Limb (tissue), 2 donors: Measurements from ENCODE around the gene DCDC2B.

Source experiments
- DNase-seq, 2 donors: peaks; one replicate each; pipeline ENCODE4 v3.0.0-alpha.2; 2016; ENCODE audit errors: extremely low spot score in 2 of 2

The DCDC2B gene

DNA sequence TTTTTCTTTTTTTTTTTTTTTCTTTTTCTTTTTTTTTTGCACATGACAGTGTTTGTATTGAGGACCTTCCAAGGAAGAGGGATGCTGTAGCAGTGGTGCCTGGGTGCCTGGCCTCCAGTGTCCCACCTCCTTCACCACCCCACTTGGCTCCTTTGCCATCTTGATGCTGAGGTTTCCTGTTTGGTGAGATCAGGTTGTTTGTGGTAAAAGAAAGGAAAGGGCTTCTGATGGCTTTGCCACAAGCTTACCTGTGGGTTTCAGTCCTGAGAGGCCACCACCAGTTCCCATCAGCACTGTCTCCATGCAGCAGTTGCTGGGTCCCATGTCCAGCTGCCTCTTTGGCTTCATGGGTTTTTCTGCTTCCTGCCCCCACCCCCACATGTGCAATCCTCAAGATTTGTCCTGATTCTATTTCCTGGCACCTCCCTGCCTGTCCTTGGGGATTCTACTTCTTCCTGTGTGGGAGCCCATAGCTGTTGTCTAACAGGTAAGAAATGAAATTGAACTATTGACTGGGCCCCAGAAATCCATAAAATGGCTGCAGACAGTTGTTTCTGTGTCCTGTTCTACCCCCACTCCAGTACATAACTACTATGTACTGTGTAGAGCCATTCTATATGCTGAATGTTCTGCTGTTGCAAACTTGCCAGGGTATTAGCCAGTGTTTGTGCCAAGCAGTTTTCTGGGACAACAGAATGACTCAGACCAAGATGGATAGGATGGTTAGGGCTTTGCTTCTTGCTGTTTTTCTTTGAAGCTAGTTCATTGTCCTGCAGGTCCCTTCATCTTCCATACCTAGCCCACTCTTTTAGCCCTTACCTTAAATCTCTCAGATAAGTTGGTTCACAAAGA, 12.7 kb upstream of the DCDC2B start:
- no peak for DNase-seq

DNA sequence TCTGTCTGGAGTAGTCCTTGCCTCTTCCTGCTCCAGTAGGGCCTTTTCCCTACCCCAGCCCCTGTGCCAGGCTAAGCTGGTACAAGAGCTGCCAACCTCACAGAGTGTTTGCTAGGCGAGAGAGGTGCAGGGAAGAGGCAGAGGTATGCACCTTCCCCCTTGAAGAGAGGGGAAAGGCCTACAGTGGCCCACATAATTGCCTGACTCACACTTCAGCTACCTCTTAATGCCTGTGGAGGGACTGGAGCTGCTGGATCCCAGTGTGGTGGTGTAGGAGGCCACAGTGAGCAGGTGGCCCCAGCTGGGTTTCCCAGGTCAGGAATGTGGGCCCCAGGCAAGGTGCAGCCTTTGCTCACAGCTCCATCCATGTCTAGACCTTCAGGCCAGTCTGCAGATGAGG, 11.8 kb upstream of the DCDC2B start:
- DNase-seq, result peak in 1 of 2 donors; percentile 27

DNA sequence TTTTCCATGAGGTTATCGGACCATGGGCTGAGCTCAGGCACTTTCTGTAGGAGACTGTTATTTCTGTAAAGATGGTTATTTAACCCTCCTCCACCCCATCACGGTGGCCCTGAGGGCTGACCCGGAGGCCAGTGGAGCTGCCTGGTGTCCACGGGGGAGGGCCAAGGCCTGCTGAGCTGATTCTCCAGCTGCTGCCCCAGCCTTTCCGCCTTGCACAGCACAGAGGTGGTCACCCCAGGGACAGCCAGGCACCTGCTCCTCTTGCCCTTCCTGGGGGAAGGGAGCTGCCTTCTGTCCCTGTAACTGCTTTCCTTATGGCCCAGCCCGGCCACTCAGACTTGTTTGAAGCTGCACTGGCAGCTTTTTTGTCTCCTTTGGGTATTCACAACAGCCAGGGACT, 11.1 kb upstream of the DCDC2B start:
- peak in 1 of 2 donors; percentile 35 for DNase-seq

DNA sequence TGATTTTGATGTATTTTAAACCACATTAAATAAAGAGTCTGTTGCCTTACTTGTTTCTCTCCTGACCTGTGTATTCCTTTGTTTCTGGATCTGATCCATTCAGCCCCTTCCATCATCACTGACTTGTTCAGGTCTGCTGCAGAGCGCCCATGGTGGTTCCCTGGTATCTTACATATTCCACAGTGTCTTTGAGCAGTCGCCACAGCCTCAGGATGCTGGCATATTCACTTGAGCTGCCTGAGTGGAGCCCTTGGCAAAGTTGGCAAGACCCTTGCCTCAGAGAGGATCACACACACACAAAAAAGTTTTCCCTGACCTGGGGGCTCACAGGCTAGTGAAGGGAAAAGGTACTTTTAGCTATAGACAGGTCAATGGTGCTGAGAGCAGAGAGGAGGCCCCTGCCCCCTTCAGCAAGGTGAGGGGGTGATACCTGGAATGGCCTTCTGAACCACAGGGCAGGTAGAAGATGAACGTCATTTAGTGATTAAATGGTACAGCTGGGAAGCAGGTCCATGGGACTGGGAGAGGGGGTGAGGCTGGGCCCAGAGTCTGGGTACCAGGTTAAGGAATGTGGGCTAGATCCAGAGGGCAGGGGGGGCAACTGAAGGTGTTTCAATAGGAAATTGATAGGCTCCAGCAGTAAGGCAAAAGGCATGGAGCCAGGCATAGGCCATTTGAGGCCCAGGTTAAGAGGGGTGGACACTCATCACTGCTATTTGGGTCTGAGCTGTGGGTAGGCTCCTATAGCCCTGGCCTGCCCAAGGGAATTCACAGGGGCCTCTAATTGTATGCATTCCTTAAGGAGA, 10.4 kb upstream of the DCDC2B start:
- DNase-seq, result no peak

DNA sequence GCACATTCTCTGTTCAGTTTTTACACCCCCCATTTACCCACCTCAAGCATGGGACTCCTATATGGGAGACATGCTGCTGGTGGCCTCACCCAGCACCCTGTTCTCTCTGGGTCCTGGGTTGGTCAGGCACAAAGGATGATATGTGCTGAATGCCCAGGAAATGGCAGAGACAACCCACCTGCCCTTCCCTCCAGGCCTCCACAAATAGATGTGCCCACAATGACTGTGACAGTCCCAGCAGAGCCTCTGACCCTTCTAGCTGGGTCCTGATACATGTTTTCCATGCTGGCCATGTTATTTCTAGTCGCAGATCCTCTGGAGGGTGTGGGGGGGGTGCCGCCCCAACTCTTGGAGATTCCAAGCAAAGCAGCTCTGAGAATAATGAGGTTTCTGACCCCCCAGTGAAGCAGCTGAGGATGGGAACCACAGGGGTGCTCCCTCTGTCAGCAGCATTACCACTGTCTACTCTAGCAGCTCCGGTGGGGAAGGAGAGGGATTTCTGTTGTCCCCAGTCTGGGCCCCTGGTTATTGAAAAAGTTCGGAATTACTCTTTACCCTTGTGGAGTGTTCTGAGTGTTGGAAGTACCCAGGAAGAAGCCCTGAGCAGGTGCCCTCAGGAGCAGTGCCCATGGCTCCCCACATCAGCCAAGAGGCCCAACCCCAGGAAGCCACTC, 9.7 kb upstream of the DCDC2B start:
- peak in 1 of 2 donors; percentile 27 for DNase-seq

DNA sequence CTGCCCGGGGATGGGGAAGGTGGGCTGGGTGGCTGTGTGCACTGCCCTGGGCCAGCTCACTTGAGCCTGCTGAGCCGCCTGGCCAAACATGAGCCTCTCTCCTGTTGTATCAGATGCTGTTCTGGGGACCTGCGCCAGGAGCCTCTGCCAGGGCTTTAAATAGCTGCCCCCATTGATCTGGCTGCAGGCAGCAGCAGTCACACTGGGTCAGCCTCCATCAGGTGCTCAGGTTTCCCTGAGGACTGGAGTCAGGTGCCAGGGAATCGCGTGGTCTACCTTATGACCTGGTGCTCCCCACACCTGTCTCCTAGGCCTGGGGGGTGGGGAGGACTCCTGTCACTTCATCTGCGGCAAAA, 9.2 kb upstream of the DCDC2B start:
- peak in 1 of 2 donors; percentile 48 for DNase-seq

DNA sequence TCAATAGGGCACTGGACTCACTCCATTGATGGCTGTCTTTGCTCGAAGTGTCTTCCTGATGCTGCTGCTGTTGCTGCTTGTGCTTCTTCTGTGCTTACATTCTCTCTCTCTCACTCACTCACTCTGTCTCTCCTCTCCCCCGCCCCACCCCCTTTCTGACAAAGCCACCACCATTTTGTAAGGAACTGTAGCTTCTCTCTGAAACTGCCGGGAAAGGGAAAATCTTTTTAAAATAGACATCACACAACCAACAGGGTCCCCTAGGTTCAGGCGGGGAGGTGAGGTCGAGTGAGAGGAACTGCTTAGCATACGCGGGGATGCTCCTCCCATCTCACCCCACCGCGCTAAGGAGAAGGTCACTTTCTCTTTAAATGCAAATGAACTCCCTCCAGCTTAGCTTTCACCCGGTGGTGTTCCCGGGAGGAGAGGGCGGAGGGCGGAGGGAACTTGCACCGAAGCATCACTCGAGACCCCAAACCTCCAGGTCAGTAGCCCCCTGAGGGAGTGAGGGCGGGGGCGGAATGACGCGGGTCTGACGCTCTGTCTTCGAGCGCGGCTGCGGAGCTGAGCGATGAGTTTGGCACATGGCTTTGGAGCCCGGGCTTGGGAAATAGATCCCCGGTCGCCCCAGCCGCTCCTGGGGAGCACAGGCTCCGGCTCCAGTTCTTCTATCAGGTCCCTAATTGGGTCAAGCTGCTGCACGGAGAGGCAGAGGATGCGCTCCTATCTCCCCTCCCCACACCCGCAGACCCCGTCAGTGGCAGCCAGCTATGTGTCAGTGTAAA, 8.5 kb upstream of the DCDC2B start, which contains the start of gene CCDC28B:
Gene CCDC28B, plus strand, starts transcription at position 370 of the 785 bp plus-strand sequence. CDS start 1,341 bp downstream, outside the sequence.
- DNase-seq, result peak; percentile 55 to 88

DNA sequence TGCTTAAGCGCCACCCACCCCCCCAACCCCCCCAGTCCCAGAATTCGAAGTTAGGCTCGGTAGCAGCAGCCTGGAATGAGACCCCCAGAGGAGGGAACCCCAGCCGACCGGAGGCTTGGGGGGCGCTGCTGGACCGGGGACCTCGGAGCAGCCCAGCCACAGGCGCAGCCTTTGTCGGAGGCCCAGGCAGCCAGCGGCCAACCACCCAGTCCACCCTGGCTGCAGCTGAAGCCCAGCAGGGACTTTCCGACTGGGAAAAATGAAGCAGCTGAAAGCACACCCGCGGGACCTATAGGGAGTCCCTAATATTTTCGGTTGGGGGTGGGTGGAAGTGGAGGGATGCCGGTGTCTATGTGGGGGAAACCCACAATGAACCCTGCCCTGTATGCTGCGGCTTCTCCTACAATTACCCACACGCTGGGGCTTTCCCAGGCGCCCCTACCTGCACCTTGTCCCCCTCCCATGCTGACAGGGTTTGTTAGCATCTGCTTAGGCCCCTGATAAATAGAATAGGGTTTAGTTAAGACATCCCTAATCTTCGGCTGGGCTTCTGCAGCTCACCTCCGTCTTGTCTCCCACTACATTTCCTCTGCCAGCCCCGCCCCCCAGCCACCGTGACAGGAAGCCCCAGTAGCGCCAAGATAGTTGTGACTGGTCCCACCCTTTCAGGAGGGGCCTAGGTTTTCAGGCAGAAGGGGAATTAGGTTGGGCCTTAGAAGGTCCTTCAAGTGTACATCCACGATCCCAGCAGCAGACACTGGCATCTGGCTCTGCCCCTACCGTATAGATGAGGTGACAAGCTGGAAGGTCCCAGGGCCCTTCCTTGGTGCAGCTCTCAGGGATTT, 7.7 kb upstream of the DCDC2B start:
- peak; percentile 38 to 75 for DNase-seq

DNA sequence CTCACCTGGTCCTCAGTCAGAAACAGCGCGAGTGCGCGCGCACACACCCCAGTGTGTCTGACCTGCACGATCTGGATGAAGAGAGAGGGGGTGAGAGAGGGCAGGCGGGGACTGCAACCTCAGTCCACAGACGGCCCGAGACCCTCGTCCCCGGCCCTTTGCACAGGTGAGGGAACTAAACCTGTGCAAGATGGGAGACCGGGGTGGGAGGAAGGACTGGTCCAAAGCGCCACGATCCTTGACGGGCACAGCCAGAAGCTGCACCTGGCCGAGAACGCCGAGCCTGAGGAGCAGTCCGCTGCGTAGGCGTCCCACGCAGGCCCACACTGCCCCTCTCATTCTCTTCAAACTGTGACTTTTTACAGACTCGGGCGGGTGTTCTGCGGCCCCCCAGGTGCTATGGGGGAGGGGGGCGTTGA, 3.9 kb upstream of the DCDC2B start:
- no peak for DNase-seq

DNA sequence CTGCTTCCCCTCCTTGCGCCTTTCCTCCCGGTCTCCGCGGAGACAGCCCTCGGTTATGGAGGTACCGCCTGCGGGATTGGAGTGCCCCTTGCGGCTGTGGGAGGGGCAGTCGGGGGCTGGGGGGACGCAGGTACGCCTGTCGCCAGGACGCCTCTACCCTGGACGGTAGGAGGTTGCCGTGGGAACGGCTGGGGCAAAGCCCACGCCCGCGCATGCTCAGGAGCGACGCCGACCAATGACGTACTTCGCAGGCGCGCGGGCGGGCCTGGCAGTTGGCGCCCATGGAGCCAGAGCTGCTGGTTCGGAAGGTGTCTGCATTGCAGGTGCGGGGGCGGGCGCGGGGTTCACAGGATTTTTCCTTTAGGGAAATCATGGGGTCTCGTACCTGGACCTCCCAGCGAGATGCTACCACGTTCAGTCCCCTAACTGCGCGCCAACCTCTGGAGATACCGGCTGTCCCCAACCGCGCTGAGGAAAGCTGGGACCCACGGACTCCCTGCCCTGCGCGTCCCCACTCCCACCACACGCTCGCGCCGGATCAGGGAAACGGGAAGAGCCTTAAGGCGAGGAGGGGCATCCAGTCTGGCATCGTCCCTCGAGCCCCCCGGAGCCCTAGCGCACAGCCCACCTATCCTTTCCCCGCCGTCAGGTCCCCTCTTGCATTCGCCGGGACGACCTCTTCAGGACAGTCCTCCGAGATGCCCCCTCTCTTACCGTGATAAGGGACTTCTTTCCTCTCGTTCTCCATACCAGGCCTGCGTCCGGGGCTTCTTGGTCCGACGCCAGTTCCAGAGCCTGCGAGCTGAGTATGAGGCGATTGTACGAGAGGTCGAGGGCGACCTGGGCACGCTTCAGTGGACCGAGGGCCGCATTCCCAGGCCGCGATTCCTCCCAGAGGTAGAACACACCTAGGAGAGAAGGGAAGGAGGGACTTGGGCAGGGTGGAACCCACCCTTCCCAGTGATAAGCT, 3.2 kb upstream of the DCDC2B start, which contains the start of gene IQCC:
Gene IQCC, plus strand, starts transcription at position 271 of the 970 bp plus-strand sequence. Its CDS starts 11 bp downstream, at position 282.
- DNase-seq, result peak; percentile 83 to 93

DNA sequence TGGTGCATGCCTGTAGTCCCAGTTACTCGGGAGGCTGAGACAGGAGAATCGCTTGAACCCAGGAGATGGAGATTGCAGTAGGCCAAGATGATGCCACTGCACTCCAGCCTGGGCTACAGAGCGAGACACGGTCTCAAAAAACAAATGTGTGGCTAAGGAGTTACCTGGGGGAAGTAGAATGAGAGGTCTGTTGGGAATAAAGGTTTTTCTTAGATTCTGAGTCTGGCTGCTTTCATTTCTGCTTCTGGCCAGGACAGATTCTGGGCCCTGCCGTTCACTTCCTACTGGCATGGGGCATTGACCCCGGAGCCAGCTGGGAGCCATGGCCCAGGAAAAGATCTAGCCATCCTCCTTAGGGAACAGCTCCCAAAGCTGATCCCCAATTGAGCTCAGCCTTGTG, 420 bp upstream of the DCDC2B start:
- DNase-seq, result no peak

DNA sequence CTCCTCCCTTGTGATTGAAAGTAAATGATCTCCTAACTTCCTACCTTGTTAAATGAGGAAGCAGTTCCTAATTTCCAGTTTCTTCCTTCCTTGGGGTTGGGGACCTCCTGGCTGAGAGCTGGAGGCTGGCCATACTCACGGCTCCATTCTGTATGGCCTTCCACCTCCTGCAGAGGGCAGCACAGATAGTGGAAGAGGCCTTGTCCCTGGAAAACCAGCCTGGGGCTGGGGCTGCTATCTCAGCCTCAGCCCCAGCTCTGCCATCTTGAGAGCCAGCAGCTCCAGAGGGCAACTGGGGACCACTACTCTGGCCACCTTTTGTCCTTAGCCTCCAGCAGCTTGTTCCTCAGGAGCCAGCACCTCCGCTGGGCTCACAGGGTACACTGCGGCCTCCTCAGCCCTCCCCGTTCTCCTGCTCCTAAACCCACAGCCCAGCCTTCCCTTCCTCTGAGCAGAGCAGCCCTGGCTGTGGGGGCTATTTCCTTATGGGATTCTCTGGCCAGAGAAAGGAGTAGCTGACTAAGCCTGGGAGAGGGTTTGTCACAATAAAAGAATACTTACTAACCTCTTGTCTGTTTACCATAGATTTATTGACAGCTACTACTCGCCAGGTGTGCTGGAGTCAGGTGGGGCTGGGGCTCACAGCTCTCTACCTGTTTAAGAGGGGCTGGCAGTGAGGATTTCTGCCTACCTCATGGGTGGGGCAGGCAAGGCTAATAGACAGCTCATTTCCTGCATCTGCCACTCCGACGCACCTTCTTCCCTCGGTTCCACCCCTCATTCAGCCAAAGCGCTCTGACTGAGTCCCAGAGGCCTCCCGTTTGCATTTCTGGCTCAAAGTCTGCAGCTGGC, 7.0 kb downstream of the DCDC2B start:
- DNase-seq, result peak; percentile 35 to 66

DNA sequence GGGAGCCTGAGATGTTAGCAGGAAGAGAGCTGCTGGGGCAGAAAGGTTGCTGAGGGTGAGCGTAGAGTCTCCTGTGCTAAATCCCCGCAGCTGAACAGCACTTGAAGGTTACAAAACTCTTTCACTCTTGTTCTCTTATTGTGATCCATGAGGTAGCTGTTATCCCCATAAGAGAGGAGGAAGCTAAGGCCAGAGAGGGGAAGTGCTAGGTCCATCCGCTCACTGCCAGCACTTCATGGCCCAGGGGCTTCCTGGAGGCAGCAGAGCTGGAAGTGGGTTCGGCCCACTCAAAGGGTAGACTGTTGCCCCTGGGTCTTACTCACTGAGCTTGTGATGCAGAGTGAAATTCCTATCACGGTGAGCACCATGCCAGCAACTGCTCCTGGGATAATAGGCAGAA, 7.7 kb downstream of the DCDC2B start:
- no peak for DNase-seq

DNA sequence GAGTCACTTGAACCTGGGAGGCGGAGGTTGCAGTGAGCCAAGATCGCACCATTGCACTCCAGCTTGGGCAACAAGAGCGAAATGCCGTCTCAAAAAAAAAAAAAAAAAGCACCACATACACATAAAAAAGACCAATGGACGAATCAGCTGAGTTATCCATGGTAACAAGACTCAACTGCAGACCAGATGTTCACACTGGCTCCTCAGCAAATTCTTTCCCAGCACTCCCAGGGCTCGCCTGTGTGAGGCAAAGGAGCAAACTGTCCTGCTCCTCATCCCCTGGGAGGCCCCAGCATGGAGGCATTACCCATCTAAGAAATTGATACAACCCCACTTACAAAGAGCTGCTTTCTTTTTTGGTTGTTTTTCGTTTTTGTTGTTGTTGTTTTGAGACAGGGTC, 10.1 kb downstream of the DCDC2B start:
- no peak for DNase-seq

DNA sequence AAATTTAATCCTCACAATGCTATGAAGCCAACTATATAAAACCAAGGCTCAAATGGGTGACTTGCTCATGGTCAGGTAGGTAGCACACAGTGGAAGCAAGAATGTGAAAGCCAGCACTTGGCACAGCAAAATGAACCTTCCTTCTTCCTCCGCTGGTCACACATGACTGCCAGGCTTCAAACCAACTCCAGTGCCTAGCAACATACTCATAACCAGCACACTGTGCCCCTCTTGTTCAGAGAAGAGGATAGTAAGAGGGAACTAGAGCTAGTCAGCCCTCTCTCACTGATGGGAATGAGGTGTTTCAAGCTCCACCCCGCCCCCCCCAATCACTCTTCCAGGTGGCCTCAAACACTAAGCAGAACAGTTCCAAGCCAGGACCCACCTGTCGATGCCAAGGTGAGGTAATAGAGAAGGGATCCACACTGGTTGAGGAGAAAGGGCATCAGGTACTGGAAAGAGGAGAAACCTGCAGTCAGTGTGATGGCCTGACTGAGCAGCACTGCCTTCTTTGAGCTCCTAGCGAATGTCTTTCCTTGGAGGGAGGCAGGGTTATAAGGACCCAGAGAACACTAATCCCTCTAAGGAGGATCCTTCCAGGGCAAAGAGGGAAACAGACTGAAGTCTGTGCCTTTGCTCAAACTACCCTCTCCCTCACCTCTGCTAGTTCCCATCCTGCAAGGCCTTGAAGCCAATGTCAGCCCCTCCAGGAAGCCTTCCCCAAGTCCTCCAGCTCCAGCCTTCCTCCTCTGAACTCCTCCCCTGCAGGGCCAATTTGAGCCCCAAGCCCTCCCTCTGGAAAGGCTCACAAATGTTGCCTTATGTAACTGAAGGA, 12.1 kb downstream of the DCDC2B start:
- DNase-seq, result no peak

DNA sequence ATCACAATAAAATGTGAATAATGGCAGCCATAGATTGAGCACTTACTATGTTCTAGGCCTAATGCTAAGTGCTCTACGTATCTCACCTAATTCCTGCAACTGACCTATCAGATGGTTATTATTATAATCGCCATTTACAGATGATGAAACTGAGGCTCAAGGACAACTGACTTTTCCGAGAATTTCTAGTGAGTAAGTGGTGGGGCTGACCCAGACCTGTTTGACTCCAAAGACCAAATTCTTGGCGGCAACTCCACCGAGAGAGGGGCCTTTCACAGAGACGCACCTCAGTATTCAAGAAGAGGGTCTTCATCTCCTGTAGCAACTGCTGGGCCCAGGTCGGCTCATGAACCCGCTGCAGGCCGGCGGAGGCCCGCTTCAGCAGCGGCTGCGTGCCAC, 12.7 kb downstream of the DCDC2B start:
- DNase-seq, result no peak
